Endothelial cell of umbilical vein (primary cell): ENCODE measurements around the gene DOCK4. TPM values are rescaled to one million over a fixed set of nuclear protein-coding genes. Genes with fewer than 3 reads are reported as not detected.
A peak's percentile ranks its signal among the peaks of the same experiment; 100 is the strongest.

ENCODE experiments used
- BruUV-seq: library from RNA; stranded (reverse); fragments of 400-500 nt; replicated peaks from 2 replicates; lab custom pipeline; 2021; lab: Mats Ljungman, UMichigan
- CTCF ChIA-PET: fragments of 300-600, 350-600 bp; sonication (Branson Sonifier 250); formaldehyde crosslinking; loops from one replicate; lab custom pipeline; 2021; ENCODE audit warnings: antibody characterized with exemption, inconsistent platforms; lab: Charles Lee
- POLR2A ChIA-PET: fragments of 300-600, 350-600 bp; sonication (Branson Sonifier 250); formaldehyde crosslinking; loops from one replicate; lab custom pipeline; 2021; ENCODE audit warnings: antibody characterized with exemption, inconsistent platforms; lab: Charles Lee
- DNase-seq: peaks from one replicate; pipeline ENCODE4 v3.0.0-alpha.2; 2011; ENCODE audit warnings: low read depth, low spot score
- FAIRE-seq: peaks from 2 replicates; lab custom pipeline; 2011; peaks lifted over from hg19 to GRCh38; lab: Jason Lieb, UNC
- H2AFZ ChIP-seq: 2 replicates; pipeline ENCODE4 v1.6.0; 2012; ENCODE audit warnings: low read depth, low read length, control low read depth, inconsistent platforms
- H3K27ac ChIP-seq: 2 replicates; pipeline ENCODE4 v1.5.1; 2011; ENCODE audit warnings: low read depth, mild to moderate bottlenecking, control low read depth, low read length, moderate library complexity; ENCODE audit not compliant: insufficient read depth
- H3K27me3 ChIP-seq, 2 experiments: 2 replicates each; pipeline versions ENCODE4 v1.6.0 to v1.6.1; 2011; ENCODE audit warnings: low read length in 2 of 2, mixed read lengths in 1 of 2; ENCODE audit not compliant: control insufficient read depth in 2 of 2, insufficient read depth in 2 of 2
- H3K36me3 ChIP-seq, 2 experiments: 2 replicates in 1 of 2; 3 replicates in 1 of 2; pipeline ENCODE4 v1.5.1; 2011; ENCODE audit warnings: low read length in 2 of 2, mild to moderate bottlenecking in 1 of 2, moderate library complexity in 1 of 2; ENCODE audit not compliant: control insufficient read depth in 2 of 2, insufficient read depth in 2 of 2; ENCODE audit errors: extremely low read depth in 1 of 2
- H3K4me1 ChIP-seq: 3 replicates; pipeline ENCODE4 v1.5.1; 2011; ENCODE audit warnings: mild to moderate bottlenecking, low read length; ENCODE audit not compliant: control insufficient read depth, insufficient read depth; ENCODE audit errors: extremely low read depth
- H3K4me2 ChIP-seq: 2 replicates; pipeline ENCODE4 v1.6.1; 2011; ENCODE audit warnings: low read length, control low read depth, mixed read lengths; ENCODE audit not compliant: insufficient read depth
- H3K4me3 ChIP-seq, 3 experiments: fragments of 200-600 bp in 1 of 3; sonication (generic), shearing (Covaris generic) in 1 of 3; replicated peaks in 1 of 3; 2 replicates each; pipeline ENCODE4 v1.5.1; 2011 to 2016; ENCODE audit warnings: control low read depth in 3 of 3, low read length in 3 of 3, mild to moderate bottlenecking in 2 of 3, inconsistent platforms in 1 of 3, low read depth in 1 of 3, moderate library complexity in 1 of 3; ENCODE audit not compliant: insufficient read depth in 1 of 3
- H3K79me2 ChIP-seq: 2 replicates; pipeline ENCODE4 v1.6.0; 2012; ENCODE audit warnings: low read length, inconsistent platforms; ENCODE audit not compliant: control insufficient read depth, insufficient read depth
- H3K9ac ChIP-seq: replicated peaks from 2 replicates; pipeline ENCODE3; 2011; ENCODE audit warnings: low read length, control low read depth; ENCODE audit not compliant: insufficient read depth; ENCODE audit errors: extremely low read depth
- H3K9me1 ChIP-seq: replicated peaks from 3 replicates; pipeline ENCODE4 v1.6.0; 2011; ENCODE audit warnings: mild to moderate bottlenecking, low read length; ENCODE audit not compliant: control insufficient read depth, insufficient read depth; ENCODE audit errors: extremely low read depth
- H3K9me3 ChIP-seq: replicated peaks from 2 replicates; pipeline ENCODE4 v1.5.1; 2012; ENCODE audit warnings: low read length, inconsistent platforms; ENCODE audit not compliant: control insufficient read depth, insufficient read depth
- H4K20me1 ChIP-seq: replicated peaks from 2 replicates; pipeline ENCODE3; 2011; ENCODE audit warnings: mild to moderate bottlenecking, low read length; ENCODE audit not compliant: control insufficient read depth, insufficient read depth; ENCODE audit errors: extremely low read depth
- CTCF ChIP-seq, 2 donors: IDR thresholded peaks; 1 replicate in 1 of 2; 2 replicates in 1 of 2; pipeline ENCODE4 v1.5.1; 2011; ENCODE audit warnings: low read length in 2 of 2, mild to moderate bottlenecking in 2 of 2, moderate library complexity in 2 of 2, control low read depth in 1 of 2, inconsistent platforms in 1 of 2, low read depth in 1 of 2; ENCODE audit not compliant: insufficient read depth in 1 of 2; ENCODE audit errors: extremely low read depth in 1 of 2
- EZH2 ChIP-seq: IDR thresholded peaks from 2 replicates; pipeline ENCODE4 v1.6.1; 2012; ENCODE audit warnings: borderline replicate concordance, low read depth, mild to moderate bottlenecking, moderate library complexity, low read length, inconsistent platforms; ENCODE audit not compliant: severe bottlenecking
- FOS ChIP-seq: IDR thresholded peaks from 2 replicates; pipeline ENCODE4 v1.6.1; 2011; ENCODE audit warnings: mild to moderate bottlenecking, low read length, moderate library complexity, borderline replicate concordance; ENCODE audit not compliant: insufficient read depth
- GATA2 ChIP-seq: IDR thresholded peaks from 2 replicates; pipeline ENCODE4 v1.7.0; 2011; ENCODE audit warnings: low read depth, mild to moderate bottlenecking, moderate library complexity, mixed read lengths, low read length; ENCODE audit not compliant: insufficient read length, insufficient read depth
- JUN ChIP-seq: IDR thresholded peaks from 2 replicates; pipeline ENCODE4 v1.6.1; 2011; ENCODE audit warnings: borderline replicate concordance, low read depth; ENCODE audit not compliant: insufficient read length, insufficient read depth
- MAX ChIP-seq: IDR thresholded peaks from 2 replicates; pipeline ENCODE4 v1.6.1; 2011; ENCODE audit not compliant: insufficient read depth, insufficient read length
- MYC ChIP-seq: IDR thresholded peaks from one replicate; pipeline ENCODE4 v1.6.1; 2011; ENCODE audit warnings: mild to moderate bottlenecking, low read depth, low read length
- POLR2A ChIP-seq: IDR thresholded peaks from 2 replicates; pipeline ENCODE4 v1.6.1; 2012; ENCODE audit warnings: low read depth, mild to moderate bottlenecking, control low read depth, low read length
- POLR2AphosphoS5 ChIP-seq: IDR thresholded peaks from 2 replicates; pipeline ENCODE4 v1.6.1; 2012; ENCODE audit warnings: low read depth, mild to moderate bottlenecking, control low read depth, low read length, moderate library complexity; ENCODE audit not compliant: insufficient read depth
- dilution Hi-C: fragments of 300-500 bp; cut with MboI; formaldehyde crosslinking; loops from one replicate; pipeline ENCODE4 v1.15.0; 2019; ENCODE audit warnings: low sequenced_read_pairs; ENCODE audit not compliant: extremely low pct_ligation_motif_present
- intact Hi-C: fragments of 100-400 bp; cut with micrococcal nuclease; formaldehyde crosslinking; loops from one replicate; pipeline ENCODE4 v1.10.0; 2022
- polyA plus RNA-seq, 4 experiments: library from polyadenylated mRNA; depleted of rRNA in 3 of 4; stranded (reverse) in 3 of 4; unstranded in 1 of 4; fragments of >200 nt; gene quantifications; 2 replicates each; pipeline versions ENCODE4 v1.2.1 to v1.2.3, GENCODE V29; 2011 to 2012; ENCODE audit warnings: missing spikeins in 1 of 4
- total RNA-seq: library from RNA; stranded (reverse); gene quantifications from 2 replicates; pipeline ENCODE4 v1.2.3, GENCODE V29; 2021

DOCK4 gene
- total and polyA plus RNA-seq, 2 donors (not counting 3 experiments of a cell fraction or from before 2014, with no cell fraction given): 47.4 to 164 TPM

DNA sequence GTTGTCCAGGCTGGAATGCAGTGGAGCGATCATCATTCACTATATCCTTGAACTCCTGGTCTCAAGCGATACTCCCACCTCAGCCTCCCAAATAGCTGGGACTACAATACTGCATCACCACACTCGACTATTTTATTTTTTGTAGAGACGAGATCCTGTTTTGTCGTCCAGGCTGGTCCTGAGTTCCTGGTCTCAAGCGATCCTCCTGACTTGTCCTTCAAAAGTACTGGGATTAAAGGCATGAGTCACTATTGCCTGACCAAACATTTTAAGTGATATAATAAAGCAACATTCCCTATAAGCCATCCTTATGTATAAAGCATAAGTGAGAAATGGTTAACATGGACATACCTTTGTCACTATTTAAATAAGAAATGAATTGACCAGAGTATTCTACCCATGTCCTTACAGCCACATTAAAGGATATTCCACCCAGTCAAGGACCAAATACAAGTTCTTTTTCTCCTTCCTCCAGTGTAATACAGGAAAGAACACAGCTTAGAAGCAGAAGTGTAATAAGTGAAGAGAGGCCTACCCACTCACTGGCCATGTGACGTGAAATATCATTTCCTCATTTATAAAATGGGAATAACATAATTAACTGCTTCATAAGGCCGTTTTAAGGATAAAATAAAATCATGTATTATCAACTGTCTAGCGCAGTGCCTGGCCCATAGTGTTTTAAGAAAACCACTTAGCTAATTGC, 82.0 kb downstream of the DOCK4 start:
- FAIRE-seq (peak; percentile 54), DNase-seq (no peak)
- Histone ChIP-seq H3K4me3 (no peak overlapping the region), H3K4me1 (peaks cover under 1% of the 10 kb centered on the region), H3K9ac (no peak overlapping the region), H3K4me2 (no peak overlapping the region), H3K9me3 (no peaks in the 10 kb centered on the region), H3K27me3 (no peaks in the 10 kb centered on the region), H3K27ac (no peak overlapping the region), H2AFZ (no peak overlapping the region), H3K79me2 (peaks cover 84% of the 10 kb centered on the region), H3K36me3 (peaks cover 0 to 3% of the 10 kb centered on the region in 2 experiments), H4K20me1 (peaks cover 13% of the 10 kb centered on the region), H3K9me1 (no peaks in the 10 kb centered on the region)
- no TSS peak for BruUV-seq
- no peak for TF ChIP-seq MYC
- no peak for TF ChIP-seq JUN
- no peak for TF ChIP-seq POLR2AphosphoS5
- no peak for TF ChIP-seq CTCF (IDR thresholded peaks at IDR 0.05; ENCODE audit: extremely low read depth in 1 of 2, insufficient read depth in 1 of 2, low read depth in 1 of 2, low read length in 2 of 2)
- no peak for TF ChIP-seq EZH2
- no peak for TF ChIP-seq FOS
- TF ChIP-seq POLR2A: no peak
- TF ChIP-seq MAX: no peak
- no peak for TF ChIP-seq GATA2
- intact Hi-C loops (no loop called here), dilution Hi-C loops (no loop called here)
- POLR2A ChIA-PET: no interaction called here
- CTCF ChIA-PET: interaction anchor here (0.9 kb wide), 1 partner anchor 19 kb away, joined by 3 read pairs; no protein-coding TSS in a partner anchor
